HUES64 (cell line): Measurements from ENCODE around the gene IQCH.
"Not testable (repeated sequence)": the region's sequence is repeated elsewhere in the genome, so short reads cannot be mapped to it uniquely, and the experiment has no call there.

Experiments
- H3K27ac ChIP-seq: 2 replicates; pipeline ENCODE4 v1.7.0; 2013; ENCODE audit warnings: low read depth, low read length, inconsistent platforms
- H3K27me3 ChIP-seq: 2 replicates; pipeline ENCODE4 v1.6.1; 2013; ENCODE audit warnings: mild to moderate bottlenecking, low read length; ENCODE audit not compliant: insufficient read depth
- H3K36me3 ChIP-seq: 2 replicates; pipeline ENCODE4 v1.6.1; 2013; ENCODE audit warnings: mild to moderate bottlenecking, low read length; ENCODE audit not compliant: insufficient read depth
- H3K4me1 ChIP-seq: 2 replicates; pipeline ENCODE4 v1.6.1; 2013; ENCODE audit warnings: mild to moderate bottlenecking, low read length, moderate library complexity; ENCODE audit not compliant: insufficient read depth
- H3K4me3 ChIP-seq: 2 replicates; pipeline ENCODE4 v1.5.1; 2013; ENCODE audit warnings: mild to moderate bottlenecking, low read length, moderate library complexity
- H3K9ac ChIP-seq: 2 replicates; pipeline ENCODE4 v1.6.1; 2013; ENCODE audit warnings: mild to moderate bottlenecking, low read depth, low read length
- H3K9me3 ChIP-seq: 2 replicates; pipeline ENCODE4 v1.6.1; 2013; ENCODE audit warnings: low read depth, low read length; ENCODE audit not compliant: insufficient read depth
- WGBS: fragments of 150-250, 120-280 bp; methylation state at CpG from one replicate; pipeline ENCODE4 v1.1.7; 2013; ENCODE audit warnings: missing lambda C conversion rate; 5-methylcytosine and 5-hydroxymethylcytosine counted together

IQCH gene

DNA sequence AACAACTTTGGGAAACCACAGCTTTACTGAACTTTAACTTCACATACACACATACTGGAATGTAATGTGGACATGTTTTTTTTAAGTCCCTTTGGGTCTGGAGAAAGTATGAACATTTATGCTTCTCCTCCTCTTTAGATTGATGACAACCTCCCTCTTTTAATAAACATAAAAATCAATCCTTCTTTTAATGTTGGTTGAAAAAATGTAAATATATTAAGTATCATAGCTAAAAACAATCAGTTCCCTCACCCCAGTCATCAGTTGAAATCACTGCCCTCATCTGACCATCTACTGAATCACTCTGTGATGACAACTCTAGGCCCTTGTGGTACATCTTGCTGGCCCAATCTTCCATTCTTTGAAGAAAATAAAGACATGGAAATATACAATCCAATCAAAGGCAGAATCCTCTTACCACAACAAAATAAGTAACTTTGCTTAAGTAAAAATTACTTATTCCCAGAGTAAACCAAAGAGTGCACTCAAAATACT lies 6.5 kb upstream of the IQCH start:
- Histone ChIP-seq H3K4me3 (no peak overlapping the region), H3K9me3 (no peaks in the 10 kb centered on the region), H3K36me3 (no peaks in the 10 kb centered on the region), H3K4me1 (peaks cover 2% of the 10 kb centered on the region; the same call in 1 of the 2 replicates), H3K9ac (no peak overlapping the region), H3K27ac (no peak overlapping the region), H3K27me3 (no peaks in the 10 kb centered on the region)

DNA sequence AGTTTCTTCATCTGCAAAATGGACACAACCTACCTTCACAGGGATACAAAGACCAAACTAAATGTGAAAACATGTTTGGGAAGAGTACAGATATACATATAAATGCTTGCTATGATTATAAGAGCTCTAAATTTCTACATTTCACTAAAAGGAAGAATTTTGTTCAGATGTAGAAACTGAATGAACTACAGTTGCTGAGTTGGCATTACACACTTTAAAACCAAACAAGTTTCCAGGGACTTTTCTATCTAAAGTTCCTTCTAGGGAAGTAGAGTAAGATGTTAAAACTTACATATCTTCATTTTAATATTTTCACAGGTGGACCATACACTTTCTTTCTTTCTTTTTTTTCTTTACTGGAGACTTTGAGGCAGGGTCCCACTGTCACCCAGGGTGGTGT lies 4.8 kb upstream of the IQCH start:
- H3K4me3 ChIP-seq: no peak overlapping the region
- H3K4me1 ChIP-seq: no peaks in the 10 kb centered on the region
- no peaks in the 10 kb centered on the region for H3K27me3 ChIP-seq
- H3K36me3 ChIP-seq: no peaks in the 10 kb centered on the region
- no peak overlapping the region for H3K9ac ChIP-seq
- no peaks in the 10 kb centered on the region for H3K9me3 ChIP-seq
- H3K27ac ChIP-seq: no peak overlapping the region

- Histone ChIP-seq H3K4me3 (no peak overlapping the region), H3K9ac (no peak overlapping the region), H3K27ac (no peak overlapping the region), H3K9me3 (no peaks in the 10 kb centered on the region), H3K4me1 (no peaks in the 10 kb centered on the region), H3K27me3 (peaks cover 8% of the 10 kb centered on the region; the same call in 1 of the 2 replicates), H3K36me3 (no peaks in the 10 kb centered on the region)
- 93% methylated on average over 5 of the region's 5 CpGs for WGBS
Observed at GRCh38 chr15:67251318-67251717, 3.3 kb upstream of the IQCH start.

DNA sequence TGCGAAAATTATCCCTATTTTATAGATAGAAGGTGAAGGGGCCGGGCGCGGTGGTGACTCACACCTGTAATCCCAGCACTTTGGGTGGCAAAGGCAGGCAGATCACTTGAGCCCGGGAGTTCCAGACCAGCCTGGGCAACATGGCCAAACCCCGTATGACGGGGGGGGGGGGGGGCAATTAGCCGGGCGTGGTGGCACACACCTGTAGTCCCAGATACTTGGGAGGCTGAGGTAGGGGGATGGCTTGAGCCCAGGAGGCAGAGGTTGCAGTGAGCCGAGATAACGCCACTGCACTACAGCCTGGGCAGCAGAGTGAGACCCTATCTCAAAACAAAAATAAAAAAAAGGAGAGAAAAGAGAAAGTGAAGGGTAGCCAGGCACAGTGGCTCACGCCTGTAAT lies 1.5 kb upstream of the IQCH start:
- Histone ChIP-seq H3K27ac (no peak overlapping the region), H3K4me1 (no peaks in the 10 kb centered on the region), H3K4me3 (peak overlapping the region; percentile 89), H3K9me3 (no peaks in the 10 kb centered on the region), H3K27me3 (peaks cover 8% of the 10 kb centered on the region; the same call in 1 of the 2 replicates), H3K36me3 (no peaks in the 10 kb centered on the region), H3K9ac (no peak overlapping the region)
- 92% methylated on average over 10 of the region's 12 CpGs for WGBS

GRCh38 chr15:67253549-67254237 lies 893 bp upstream of the IQCH start:
- H3K9me3 ChIP-seq: no peaks in the 10 kb centered on the region

GRCh38 chr15:67256051-67256450 lies 1.5 kb downstream of the IQCH start:
- no peak overlapping the region for H3K9ac ChIP-seq
- no peak overlapping the region for H3K27ac ChIP-seq
- peaks cover 8% of the 10 kb centered on the region; the same call in 1 of the 2 replicates for H3K27me3 ChIP-seq
- H3K4me1 ChIP-seq: no peaks in the 10 kb centered on the region
- WGBS: 87% methylated on average over 3 of the region's 3 CpGs
- no peaks in the 10 kb centered on the region for H3K9me3 ChIP-seq
- no peaks in the 10 kb centered on the region for H3K36me3 ChIP-seq
- no peak overlapping the region for H3K4me3 ChIP-seq

More at GRCh38 chr15:67253549-67254237, 893 bp upstream of the IQCH start:
- WGBS: 45% methylated on average over 14 of the region's 15 CpGs
- peak overlapping the region; percentile 89 for H3K4me3 ChIP-seq
- peak overlapping the region; percentile 54 for H3K27ac ChIP-seq
- H3K4me1 ChIP-seq: no peaks in the 10 kb centered on the region
- peaks cover 8% of the 10 kb centered on the region; the same call in 1 of the 2 replicates for H3K27me3 ChIP-seq
- peak overlapping the region; percentile 83 for H3K9ac ChIP-seq
- H3K36me3 ChIP-seq: no peaks in the 10 kb centered on the region

GRCh38 chr15:67258412-67258811 lies 3.8 kb downstream of the IQCH start:
- not testable (repeated sequence) for H3K27ac ChIP-seq, H3K4me3 ChIP-seq, H3K27me3 ChIP-seq, H3K4me1 ChIP-seq, H3K9me3 ChIP-seq, H3K9ac ChIP-seq, H3K36me3 ChIP-seq
- 96% methylated on average over 3 of the region's 3 CpGs for WGBS

DNA sequence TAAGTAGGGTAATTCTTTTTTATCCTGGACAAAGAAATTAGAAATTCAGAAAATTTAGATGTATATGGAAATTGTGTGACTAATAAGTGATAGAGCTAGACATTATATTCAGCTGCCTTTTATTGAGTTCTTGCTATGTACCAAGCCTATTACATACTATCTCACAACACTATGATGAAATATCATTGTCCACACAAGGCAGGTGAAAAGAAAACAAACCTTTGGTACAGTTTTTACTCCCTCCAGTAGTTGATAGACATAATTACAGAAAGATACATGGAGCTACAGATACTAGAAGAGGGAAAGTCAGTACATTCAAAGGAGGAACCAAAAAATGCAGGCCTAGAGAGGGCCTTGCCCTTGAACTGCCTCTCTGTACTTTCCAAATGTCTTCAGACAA lies 4.8 kb downstream of the IQCH start:
- H3K4me1 ChIP-seq: no peaks in the 10 kb centered on the region
- H3K9me3 ChIP-seq: no peaks in the 10 kb centered on the region
- no peak overlapping the region for H3K4me3 ChIP-seq

DNA sequence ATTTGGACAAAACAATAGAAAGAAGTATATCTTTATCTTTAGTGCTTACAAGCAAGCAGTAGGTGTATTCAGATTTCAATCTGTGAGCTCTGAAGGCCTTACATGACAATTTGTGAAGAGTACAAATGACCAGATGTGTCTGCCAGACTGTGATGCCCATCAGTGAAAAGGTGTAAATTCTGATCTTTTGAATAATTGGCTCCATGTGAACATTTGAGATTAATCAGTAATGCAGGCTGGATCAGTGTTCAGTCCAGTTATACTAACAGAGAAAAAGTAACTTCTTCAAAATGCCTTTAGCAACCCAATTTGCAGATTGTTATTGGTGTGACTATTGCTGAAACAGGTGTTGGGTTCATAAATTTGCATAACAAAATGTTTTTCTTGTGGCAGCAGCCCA lies 5.2 kb downstream of the IQCH start:
- H3K9ac ChIP-seq: no peak overlapping the region
- peaks cover 8% of the 10 kb centered on the region; the same call in 1 of the 2 replicates for H3K27me3 ChIP-seq
- no peaks in the 10 kb centered on the region for H3K36me3 ChIP-seq
- H3K4me3 ChIP-seq: no peak overlapping the region
- H3K9me3 ChIP-seq: no peaks in the 10 kb centered on the region
- H3K4me1 ChIP-seq: no peaks in the 10 kb centered on the region; the same call in 1 of the 2 replicates
- H3K27ac ChIP-seq: no peak overlapping the region

More for the DNA sequence above, 4.8 kb downstream of the IQCH start:
- H3K9ac ChIP-seq: no peak overlapping the region
- H3K36me3 ChIP-seq: no peaks in the 10 kb centered on the region
- H3K27ac ChIP-seq: no peak overlapping the region
- peaks cover 8% of the 10 kb centered on the region; the same call in 1 of the 2 replicates for H3K27me3 ChIP-seq

DNA sequence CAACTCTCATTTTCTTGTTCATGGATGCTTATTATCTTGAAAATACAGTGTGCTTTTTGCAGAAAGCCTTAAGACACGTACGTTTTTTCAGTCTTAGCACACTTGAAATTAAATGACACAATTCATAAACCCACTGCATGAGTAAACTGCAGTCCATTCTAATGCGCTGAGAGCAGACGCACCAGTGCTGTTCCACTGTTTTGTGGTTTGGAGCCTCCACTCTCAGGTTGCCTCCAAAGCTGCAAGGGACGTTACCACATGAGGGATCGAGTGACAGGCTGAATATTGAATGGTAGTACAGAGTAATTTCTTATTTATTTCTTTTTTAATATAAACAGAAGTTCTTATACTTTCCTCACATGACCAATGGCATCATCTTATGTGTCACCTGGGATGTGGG lies 12.3 kb downstream of the IQCH start:
- H3K4me1 ChIP-seq: peaks cover 16% of the 10 kb centered on the region
- H3K27ac ChIP-seq: no peak overlapping the region
- 76% methylated on average over 5 of the region's 6 CpGs for WGBS
- H3K36me3 ChIP-seq: no peaks in the 10 kb centered on the region
- no peaks in the 10 kb centered on the region for H3K9me3 ChIP-seq
- no peak overlapping the region for H3K9ac ChIP-seq
- no peak overlapping the region for H3K4me3 ChIP-seq
- H3K27me3 ChIP-seq: no peaks in the 10 kb centered on the region

DNA sequence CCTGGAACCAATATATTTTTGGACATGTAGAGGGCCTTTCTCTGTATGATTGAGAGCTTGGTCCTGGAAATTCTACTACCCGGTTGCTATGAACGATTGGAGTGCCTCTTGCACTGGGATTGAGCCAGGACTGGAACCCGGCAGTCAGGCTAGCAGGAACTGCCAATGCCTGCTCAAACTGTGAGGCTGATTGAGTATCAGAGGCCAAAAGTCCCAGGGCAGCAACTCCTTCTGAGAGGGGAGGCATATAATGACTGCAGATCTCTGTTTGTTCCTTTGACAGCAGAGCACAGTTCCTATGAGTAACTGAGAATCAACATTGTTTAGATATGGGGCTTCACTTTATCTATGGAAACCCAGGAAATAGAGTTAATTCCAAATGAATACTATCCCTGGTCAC lies 12.9 kb downstream of the IQCH start:
- Histone ChIP-seq H3K9ac (no peak overlapping the region), H3K36me3 (no peaks in the 10 kb centered on the region), H3K4me3 (no peak overlapping the region), H3K4me1 (peaks cover 16% of the 10 kb centered on the region), H3K27me3 (no peaks in the 10 kb centered on the region), H3K9me3 (no peaks in the 10 kb centered on the region), H3K27ac (no peak overlapping the region; the same call in 1 of the 2 replicates)
- WGBS: 58% methylated on average over 3 of the region's 3 CpGs
